ENCODE measurements around the gene TNFAIP8.

Gene TNFAIP8

GRCh38 chr5:119330367-119331183 is 25.2 kb upstream of the TNFAIP8 start:
- no peak overlapping the region for H3K4me3 Mint-ChIP-seq
- no peaks in the 10 kb centered on the region for H3K27me3 Mint-ChIP-seq (ENCODE audit: low read depth, poor library complexity)
- no peaks in the 10 kb centered on the region for H3K36me3 Mint-ChIP-seq (ENCODE audit: low read depth)
- H3K27ac Mint-ChIP-seq: no peak overlapping the region
- TF ChIP-seq, protein P1, sequence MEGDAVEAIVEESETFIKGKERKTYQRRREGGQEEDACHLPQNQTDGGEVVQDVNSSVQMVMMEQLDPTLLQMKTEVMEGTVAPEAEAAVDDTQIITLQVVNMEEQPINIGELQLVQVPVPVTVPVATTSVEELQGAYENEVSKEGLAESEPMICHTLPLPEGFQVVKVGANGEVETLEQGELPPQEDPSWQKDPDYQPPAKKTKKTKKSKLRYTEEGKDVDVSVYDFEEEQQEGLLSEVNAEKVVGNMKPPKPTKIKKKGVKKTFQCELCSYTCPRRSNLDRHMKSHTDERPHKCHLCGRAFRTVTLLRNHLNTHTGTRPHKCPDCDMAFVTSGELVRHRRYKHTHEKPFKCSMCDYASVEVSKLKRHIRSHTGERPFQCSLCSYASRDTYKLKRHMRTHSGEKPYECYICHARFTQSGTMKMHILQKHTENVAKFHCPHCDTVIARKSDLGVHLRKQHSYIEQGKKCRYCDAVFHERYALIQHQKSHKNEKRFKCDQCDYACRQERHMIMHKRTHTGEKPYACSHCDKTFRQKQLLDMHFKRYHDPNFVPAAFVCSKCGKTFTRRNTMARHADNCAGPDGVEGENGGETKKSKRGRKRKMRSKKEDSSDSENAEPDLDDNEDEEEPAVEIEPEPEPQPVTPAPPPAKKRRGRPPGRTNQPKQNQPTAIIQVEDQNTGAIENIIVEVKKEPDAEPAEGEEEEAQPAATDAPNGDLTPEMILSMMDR (IDR thresholded peaks at IDR 0.05): no peak
- peaks cover 71% of the 10 kb centered on the region for H3K4me1 Mint-ChIP-seq
- H3K9me3 Mint-ChIP-seq: no peaks in the 10 kb centered on the region
- DNase-seq: no peak

- no peaks in the 10 kb centered on the region for H3K36me3 Mint-ChIP-seq (ENCODE audit: low read depth)
- H3K27ac Mint-ChIP-seq: no peak overlapping the region
- peaks cover 61% of the 10 kb centered on the region for H3K4me1 Mint-ChIP-seq
- TF ChIP-seq, protein P1 (IDR thresholded peaks at IDR 0.05): no peak
- H3K9me3 Mint-ChIP-seq: no peaks in the 10 kb centered on the region
- no peaks in the 10 kb centered on the region for H3K27me3 Mint-ChIP-seq (ENCODE audit: low read depth, poor library complexity)
- DNase-seq: no peak
- H3K4me3 Mint-ChIP-seq: no peak overlapping the region
Measured at GRCh38 chr5:119331566-119332095, 24.2 kb upstream of the TNFAIP8 start.

DNA sequence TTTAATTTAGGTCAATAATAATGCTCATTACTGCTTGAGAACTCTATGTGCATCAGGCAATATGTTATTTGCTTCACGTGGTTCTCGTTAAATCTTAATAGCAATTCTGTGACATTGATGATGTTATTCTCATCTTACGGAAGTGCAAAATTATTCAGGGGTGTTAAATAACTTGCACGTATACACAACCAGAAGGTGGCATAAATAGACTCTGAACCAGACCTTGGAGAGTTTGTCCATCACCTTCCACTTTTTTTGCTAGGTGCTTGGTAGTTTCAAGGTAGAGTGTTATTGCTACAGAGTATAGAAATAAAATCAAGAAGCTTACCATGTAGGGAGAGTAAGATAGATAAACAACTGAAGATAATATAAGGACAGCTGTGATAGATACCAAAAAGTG is 23.6 kb upstream of the TNFAIP8 start:
- H3K27me3 Mint-ChIP-seq (ENCODE audit: low read depth, poor library complexity): no peaks in the 10 kb centered on the region
- H3K4me3 Mint-ChIP-seq: no peak overlapping the region
- H3K27ac Mint-ChIP-seq: no peak overlapping the region
- H3K9me3 Mint-ChIP-seq: no peaks in the 10 kb centered on the region
- no peaks in the 10 kb centered on the region for H3K36me3 Mint-ChIP-seq (ENCODE audit: low read depth)
- no peak for DNase-seq
- peaks cover 60% of the 10 kb centered on the region for H3K4me1 Mint-ChIP-seq
- TF ChIP-seq, protein P1 (IDR thresholded peaks at IDR 0.05): no peak

DNA sequence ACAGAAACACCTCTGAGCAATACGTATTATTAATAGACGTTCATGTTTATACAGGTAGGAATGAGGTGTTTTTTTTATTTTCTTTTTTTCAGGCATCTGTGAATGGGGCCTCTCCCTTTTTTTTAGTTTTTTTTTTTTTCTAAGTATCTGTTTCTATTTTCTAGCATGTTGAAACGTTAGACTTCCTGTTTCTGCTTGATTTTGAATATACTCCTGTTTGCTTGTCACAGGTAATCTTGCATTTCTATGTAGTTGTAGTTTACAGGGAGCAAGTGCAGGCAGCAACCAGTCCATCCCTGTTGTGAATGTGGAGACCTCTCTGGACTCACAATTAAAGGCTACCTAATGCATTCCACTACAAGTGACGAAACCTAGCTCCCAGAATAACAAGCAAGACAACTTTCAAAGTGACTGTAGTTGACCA is 22.8 kb upstream of the TNFAIP8 start:
- Mint-ChIP-seq H3K27ac (no peak overlapping the region), H3K4me1 (peaks cover 60% of the 10 kb centered on the region), H3K4me3 (no peak overlapping the region), H3K27me3 (ENCODE audit: low read depth, poor library complexity) (no peaks in the 10 kb centered on the region), H3K36me3 (ENCODE audit: low read depth) (no peaks in the 10 kb centered on the region), H3K9me3 (no peaks in the 10 kb centered on the region)
- no peak for DNase-seq
- TF ChIP-seq, protein P1 (IDR thresholded peaks at IDR 0.05): no peak

- Mint-ChIP-seq H3K27me3 (ENCODE audit: low read depth, poor library complexity) (no peaks in the 10 kb centered on the region), H3K9me3 (no peaks in the 10 kb centered on the region), H3K4me3 (no peak overlapping the region), H3K27ac (no peak overlapping the region), H3K4me1 (peaks cover 58% of the 10 kb centered on the region), H3K36me3 (ENCODE audit: low read depth) (no peaks in the 10 kb centered on the region)
- no peak for DNase-seq
- TF ChIP-seq, protein P1 (IDR thresholded peaks at IDR 0.05): no peak
Measured at GRCh38 chr5:119333421-119333851, 22.4 kb upstream of the TNFAIP8 start.
